Measurements from ENCODE around the gene GAPDHS.

Gene GAPDHS

GRCh38 chr19:35557539-35558399 lies 24.5 kb downstream of the GAPDHS start:
- DNase-seq (ENCODE audit: low read depth): no peak

- DNase-seq (ENCODE audit: low read depth): no peak
Observed at GRCh38 chr19:35558400-35559280, 25.4 kb downstream of the GAPDHS start.

- no peak for DNase-seq (ENCODE audit: low read depth)
Observed at GRCh38 chr19:35559281-35559659, 26.0 kb downstream of the GAPDHS start.

GRCh38 chr19:35559781-35560180 lies 26.5 kb downstream of the GAPDHS start:
- no peak for DNase-seq (ENCODE audit: low read depth)

- no peak for DNase-seq (ENCODE audit: low read depth)
Observed at GRCh38 chr19:35560271-35560670, 27.0 kb downstream of the GAPDHS start.

GRCh38 chr19:35560677-35561076 lies 27.4 kb downstream of the GAPDHS start:
- no peak for DNase-seq (ENCODE audit: low read depth)

- DNase-seq (ENCODE audit: low read depth): no peak
Observed at GRCh38 chr19:35561436-35561835, 28.2 kb downstream of the GAPDHS start.

- no peak for DNase-seq (ENCODE audit: low read depth)
Observed at GRCh38 chr19:35562336-35562735, 29.1 kb downstream of the GAPDHS start.

- no peak for DNase-seq (ENCODE audit: low read depth)
Observed at GRCh38 chr19:35562776-35563175, 29.5 kb downstream of the GAPDHS start.

- DNase-seq (ENCODE audit: low read depth): no peak
Observed at GRCh38 chr19:35563207-35563829, 30.1 kb downstream of the GAPDHS start, which contains the start of gene ATP4A. Gene ATP4A (minus strand): TSS chr19:35563658. CDS start chr19:35563629, 29 bp downstream.

- DNase-seq (ENCODE audit: low read depth): no peak
Observed at GRCh38 chr19:35565016-35565856, 32.0 kb downstream of the GAPDHS start.

GRCh38 chr19:35566738-35567137 lies 33.5 kb downstream of the GAPDHS start:
- no peak for DNase-seq (ENCODE audit: low read depth)

GRCh38 chr19:35569281-35569781 lies 36.1 kb downstream of the GAPDHS start:
- no peak for DNase-seq (ENCODE audit: low read depth)

GRCh38 chr19:35571406-35571965 lies 38.2 kb downstream of the GAPDHS start:
- no peak for DNase-seq (ENCODE audit: low read depth)

GRCh38 chr19:35577918-35578317 lies 44.7 kb downstream of the GAPDHS start:
- no peak for DNase-seq (ENCODE audit: low read depth)

GRCh38 chr19:35578707-35579106 lies 45.5 kb downstream of the GAPDHS start:
- no peak for DNase-seq (ENCODE audit: low read depth)

GRCh38 chr19:35582760-35583159 lies 49.5 kb downstream of the GAPDHS start:
- DNase-seq (ENCODE audit: low read depth): no peak

- DNase-seq (ENCODE audit: low read depth): no peak
Observed at GRCh38 chr19:35585848-35586247, 52.6 kb downstream of the GAPDHS start, which contains the start of gene PMIS2. Gene PMIS2 (plus strand): TSS chr19:35586173. CDS start chr19:35586260, 87 bp downstream.

GRCh38 chr19:35587321-35587720 lies 54.1 kb downstream of the GAPDHS start:
- no peak for DNase-seq (ENCODE audit: low read depth)

- DNase-seq (ENCODE audit: low read depth): no peak
Observed at GRCh38 chr19:35590875-35591274, 57.6 kb downstream of the GAPDHS start.

GRCh38 chr19:35592226-35592625 lies 59.0 kb downstream of the GAPDHS start:
- no peak for DNase-seq (ENCODE audit: low read depth)

Data from GM04504 (cell line).